Measurements from ENCODE around the gene POMGNT2.
"Not testable (repeated sequence)": the region's sequence is repeated elsewhere in the genome, so short reads cannot be mapped to it uniquely, and the experiment has no call there.

The POMGNT2 gene

DNA sequence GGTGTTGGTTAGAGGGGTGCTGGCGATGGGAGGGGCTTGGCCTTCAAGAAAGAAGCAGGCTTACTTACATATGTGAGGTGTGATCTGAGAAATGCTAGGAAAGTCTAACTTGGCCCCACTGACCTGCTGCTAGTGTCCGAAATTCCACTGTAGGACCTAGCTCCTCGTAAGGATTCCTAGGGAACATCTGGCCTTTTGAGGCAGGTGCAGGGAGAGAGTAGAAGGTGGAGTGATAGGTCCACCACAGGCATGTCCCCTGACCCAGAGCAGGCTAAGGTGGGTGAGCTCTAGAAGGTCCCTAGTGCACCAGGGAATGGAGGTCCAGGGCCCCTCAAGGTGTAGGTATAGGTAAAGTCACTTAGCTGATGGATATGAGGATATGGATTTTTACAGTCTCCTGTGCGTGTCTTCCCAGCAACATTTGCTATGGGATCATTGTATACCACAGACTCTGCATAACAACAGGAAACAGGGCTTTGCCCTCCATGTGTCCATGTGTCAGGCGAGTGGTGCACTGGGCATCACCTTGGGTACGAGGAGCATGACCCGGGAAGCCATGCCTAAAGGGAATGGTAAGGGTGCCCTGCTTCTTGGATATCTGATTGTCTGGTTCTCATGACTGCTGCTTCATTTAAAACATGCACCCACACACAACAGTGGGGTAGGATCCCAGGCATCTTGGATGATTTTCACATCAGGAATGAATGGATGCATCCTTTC lies 32.6 kb downstream of the POMGNT2 start:
- Histone ChIP-seq H3F3A (ENCODE audit: low read depth) (no peaks in the 10 kb centered on the region), H3K9me2 (replicated peaks; ENCODE audit: low read depth, low read length) (no peaks in the 10 kb centered on the region), H3K9me3 (ENCODE audit: insufficient read depth, low read depth, low read length) (no peaks in the 10 kb centered on the region), H2AFZ (ENCODE audit: low read length) (no peak overlapping the region), H3K4me1 (ENCODE audit: insufficient read depth, low read length, poor library complexity, severe bottlenecking) (no peaks in the 10 kb centered on the region), H3K9ac (ENCODE audit: low read depth, low read length, poor library complexity, severe bottlenecking) (no peak overlapping the region), H3K79me2 (ENCODE audit: insufficient read depth, low read length) (no peaks in the 10 kb centered on the region), H3K27me3 (ENCODE audit: insufficient read depth, low read length, poor library complexity, severe bottlenecking) (no peaks in the 10 kb centered on the region), H4K20me1 (ENCODE audit: insufficient read depth, low read length, poor library complexity, severe bottlenecking) (no peaks in the 10 kb centered on the region), H3K4me2 (ENCODE audit: low read depth, low read length, poor library complexity, severe bottlenecking) (no peak overlapping the region), H3K4me3 (ENCODE audit: low read length, poor library complexity, severe bottlenecking) (no peak overlapping the region), H3K36me3 (ENCODE audit: insufficient read depth, low read length) (no peaks in the 10 kb centered on the region; the same call in 1 of the 2 replicates)
- TF ChIP-seq EZH2phosphoT487 (IDR thresholded peaks at IDR 0.05; ENCODE audit: borderline replicate concordance) (no peak), CTCF (conservative IDR thresholded peaks at IDR 0.05; ENCODE audit: low read length) (no peak)

GRCh38 chr3:43072361-43072760 lies 33.5 kb downstream of the POMGNT2 start:
- no peaks in the 10 kb centered on the region for H3K4me1 ChIP-seq (ENCODE audit: insufficient read depth, low read length, poor library complexity, severe bottlenecking)
- TF ChIP-seq CTCF (conservative IDR thresholded peaks at IDR 0.05; ENCODE audit: low read length) (no peak), EZH2phosphoT487 (IDR thresholded peaks at IDR 0.05; ENCODE audit: borderline replicate concordance) (no peak)
- no peak overlapping the region for H2AFZ ChIP-seq (ENCODE audit: low read length)
- H3F3A ChIP-seq (ENCODE audit: low read depth) = no peaks in the 10 kb centered on the region
- no peaks in the 10 kb centered on the region for H3K9me3 ChIP-seq (ENCODE audit: insufficient read depth, low read depth, low read length)
- H3K36me3 ChIP-seq (ENCODE audit: insufficient read depth, low read length) = no peaks in the 10 kb centered on the region
- H3K9ac ChIP-seq (ENCODE audit: low read depth, low read length, poor library complexity, severe bottlenecking) = no peak overlapping the region
- H3K4me3 ChIP-seq (ENCODE audit: low read length, poor library complexity, severe bottlenecking) = no peak overlapping the region
- no peaks in the 10 kb centered on the region for H3K9me2 ChIP-seq (replicated peaks; ENCODE audit: low read depth, low read length)
- no peak overlapping the region for H3K4me2 ChIP-seq (ENCODE audit: low read depth, low read length, poor library complexity, severe bottlenecking)
- H3K27me3 ChIP-seq (ENCODE audit: insufficient read depth, low read length, poor library complexity, severe bottlenecking) = no peaks in the 10 kb centered on the region
- no peaks in the 10 kb centered on the region for H4K20me1 ChIP-seq (ENCODE audit: insufficient read depth, low read length, poor library complexity, severe bottlenecking)
- no peaks in the 10 kb centered on the region for H3K79me2 ChIP-seq (ENCODE audit: insufficient read depth, low read length)

- Histone ChIP-seq H2AFZ (ENCODE audit: low read length) (no peak overlapping the region), H3K4me2 (ENCODE audit: low read depth, low read length, poor library complexity, severe bottlenecking) (no peak overlapping the region), H3K9me3 (ENCODE audit: insufficient read depth, low read depth, low read length) (no peaks in the 10 kb centered on the region), H3K36me3 (ENCODE audit: insufficient read depth, low read length) (no peaks in the 10 kb centered on the region), H4K20me1 (ENCODE audit: insufficient read depth, low read length, poor library complexity, severe bottlenecking) (no peaks in the 10 kb centered on the region), H3F3A (ENCODE audit: low read depth) (no peaks in the 10 kb centered on the region), H3K4me1 (ENCODE audit: insufficient read depth, low read length, poor library complexity, severe bottlenecking) (no peaks in the 10 kb centered on the region), H3K79me2 (ENCODE audit: insufficient read depth, low read length) (no peaks in the 10 kb centered on the region), H3K27me3 (ENCODE audit: insufficient read depth, low read length, poor library complexity, severe bottlenecking) (no peaks in the 10 kb centered on the region), H3K9me2 (replicated peaks; ENCODE audit: low read depth, low read length) (no peaks in the 10 kb centered on the region), H3K4me3 (ENCODE audit: low read length, poor library complexity, severe bottlenecking) (no peak overlapping the region), H3K9ac (ENCODE audit: low read depth, low read length, poor library complexity, severe bottlenecking) (no peak overlapping the region)
- no peak for TF ChIP-seq EZH2phosphoT487 (IDR thresholded peaks at IDR 0.05; ENCODE audit: borderline replicate concordance)
- peak; percentile 91 for TF ChIP-seq CTCF (conservative IDR thresholded peaks at IDR 0.05; ENCODE audit: low read length)
Observed at GRCh38 chr3:43071313-43071893, 34.5 kb downstream of the POMGNT2 start.

- not testable (repeated sequence) for H3K36me3 ChIP-seq (ENCODE audit: insufficient read depth, low read length); H3K9ac ChIP-seq (ENCODE audit: low read depth, low read length, poor library complexity, severe bottlenecking); H3K4me1 ChIP-seq (ENCODE audit: insufficient read depth, low read length, poor library complexity, severe bottlenecking); H4K20me1 ChIP-seq (ENCODE audit: insufficient read depth, low read length, poor library complexity, severe bottlenecking); H3K79me2 ChIP-seq (ENCODE audit: insufficient read depth, low read length); H3K4me3 ChIP-seq (ENCODE audit: low read length, poor library complexity, severe bottlenecking); H3F3A ChIP-seq (ENCODE audit: low read depth); H3K9me2 ChIP-seq (replicated peaks; ENCODE audit: low read depth, low read length); H2AFZ ChIP-seq (ENCODE audit: low read length); H3K27me3 ChIP-seq (ENCODE audit: insufficient read depth, low read length, poor library complexity, severe bottlenecking); H3K4me2 ChIP-seq (ENCODE audit: low read depth, low read length, poor library complexity, severe bottlenecking); H3K9me3 ChIP-seq (ENCODE audit: insufficient read depth, low read depth, low read length)
Observed at GRCh38 chr3:43070670-43071069, 35.2 kb downstream of the POMGNT2 start.
